ENCODE results near the gene PPP2R2C. TPM values are rescaled to one million over a fixed set of nuclear protein-coding genes. Genes with fewer than 3 reads are reported as not detected.

The PPP2R2C gene
- total and polyA plus RNA-seq, 10 of the 15 experiments (the other 5 are each of a cell fraction or from before 2014, with no cell fraction given), result 0.13 to 0.15 TPM; not detected in 8

DNA sequence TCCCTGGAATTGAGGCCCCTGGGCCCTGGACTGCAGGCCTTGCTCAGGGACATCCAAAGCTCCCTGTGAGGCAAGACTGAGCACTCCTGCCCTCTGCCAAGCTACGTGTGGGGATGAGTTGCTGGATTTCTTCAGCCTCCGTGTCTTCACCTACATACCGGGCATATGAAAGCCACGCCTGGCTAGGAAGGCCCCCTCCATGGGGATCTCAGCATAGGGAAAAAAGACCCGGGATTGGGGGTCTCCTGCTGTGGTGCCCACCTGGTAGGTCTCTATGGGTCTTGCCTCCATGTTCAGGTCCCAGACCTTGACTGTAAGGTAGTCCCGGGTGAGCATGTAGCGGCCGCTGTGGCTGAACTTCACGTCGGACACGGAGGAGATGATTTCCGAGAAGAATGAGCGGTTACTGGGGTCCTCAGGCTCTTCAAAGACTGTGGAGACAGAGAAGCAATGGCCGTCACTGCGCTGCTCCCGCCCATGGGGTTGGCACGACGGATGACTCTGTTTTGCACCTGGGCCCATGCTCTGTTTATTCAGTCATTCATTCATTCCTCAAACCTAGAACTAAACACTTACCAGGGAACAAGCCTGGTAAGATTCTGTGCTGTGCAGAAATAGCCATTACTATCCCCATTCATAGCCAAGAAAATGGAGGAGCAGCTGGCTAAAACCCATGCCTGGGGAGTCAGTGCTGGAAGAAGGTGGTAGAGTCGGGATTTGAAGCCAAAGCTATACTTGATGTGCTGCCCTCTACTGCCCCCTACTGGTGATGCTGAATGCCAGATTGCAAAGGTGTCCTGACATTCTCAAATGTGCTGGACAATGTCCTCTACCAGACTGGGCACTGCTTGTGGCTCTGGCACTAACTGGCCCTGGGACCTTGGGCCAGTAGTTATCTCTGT, 138.9 kb downstream of the PPP2R2C start:
- CTCF ChIA-PET, result interaction anchor here (1.0 to 20.1 kb wide), 7 partner anchors 10 to 336 kb away, joined by 3 to 469 read pairs (median 20); partner anchors contain the start of gene WFS1
- intact Hi-C loops (cut with micrococcal nuclease; ENCODE audit: unreplicated experiment), result no loop called here
- FAIRE-seq (no peak), ATAC-seq (no peak), DNase-seq (ENCODE audit: low read depth, low spot score) (no peak)
- Histone ChIP-seq H2AFZ (ENCODE audit: control insufficient read depth, low read depth, low read length) (no peak overlapping the region), H3K4me1 (ENCODE audit: control insufficient read depth, insufficient read depth, low read length) (no peaks in the 10 kb centered on the region; the same call in 1 of the 2 replicates), H3K79me2 (ENCODE audit: control insufficient read depth, insufficient read depth, low read length) (no peaks in the 10 kb centered on the region), H3K4me2 (ENCODE audit: control insufficient read depth, insufficient read depth) (no peak overlapping the region), H3K27me3 (replicated peaks in 1 of 2; ENCODE audit: control insufficient read depth in 2 of 2, insufficient read depth in 2 of 2, low read length in 1 of 2) (no peaks in the 10 kb centered on the region; a peak in 2 of 4 replicates), H3K36me3 (ENCODE audit: control insufficient read depth in 2 of 2, insufficient read depth in 2 of 2, low read length in 1 of 2) (no peaks in the 10 kb centered on the region), H3K9ac (ENCODE audit: control insufficient read depth, insufficient read depth, low read length) (no peak overlapping the region), H3K27ac (ENCODE audit: control insufficient read depth, insufficient read depth) (no peak overlapping the region), H4K20me1 (ENCODE audit: control insufficient read depth, insufficient read depth) (no peaks in the 10 kb centered on the region), H3K9me3 (replicated peaks; ENCODE audit: control insufficient read depth, insufficient read depth, low read length) (no peaks in the 10 kb centered on the region; the same call in 2 of the 3 replicates), H3K4me3 (no peak overlapping the region)
- POLR2A ChIA-PET, result no interaction called here
- BruUV-seq (replicated peaks), result no TSS peak
- SMC1A ChIA-PET (ENCODE audit: uncharacterized antibody, unreplicated experiment), result interaction anchor here (1.0 kb wide), 1 partner anchor 83 kb away, joined by 3 read pairs; no protein-coding TSS in a partner anchor
- 56% methylated on average over 19 of the region's 19 CpGs for WGBS (ENCODE audit: insufficient coverage, insufficient replicate concordance, low lambda C conversion rate, missing lambda C conversion rate)
- RAD21 ChIA-PET (ENCODE audit: unreplicated experiment), result interaction anchor here (8.5 kb wide), 1 partner anchor 83 kb away, joined by 222 read pairs; no protein-coding TSS in a partner anchor
- in situ Hi-C loops (cut with MboI), result no loop called here
- TF ChIP-seq, protein P1, sequence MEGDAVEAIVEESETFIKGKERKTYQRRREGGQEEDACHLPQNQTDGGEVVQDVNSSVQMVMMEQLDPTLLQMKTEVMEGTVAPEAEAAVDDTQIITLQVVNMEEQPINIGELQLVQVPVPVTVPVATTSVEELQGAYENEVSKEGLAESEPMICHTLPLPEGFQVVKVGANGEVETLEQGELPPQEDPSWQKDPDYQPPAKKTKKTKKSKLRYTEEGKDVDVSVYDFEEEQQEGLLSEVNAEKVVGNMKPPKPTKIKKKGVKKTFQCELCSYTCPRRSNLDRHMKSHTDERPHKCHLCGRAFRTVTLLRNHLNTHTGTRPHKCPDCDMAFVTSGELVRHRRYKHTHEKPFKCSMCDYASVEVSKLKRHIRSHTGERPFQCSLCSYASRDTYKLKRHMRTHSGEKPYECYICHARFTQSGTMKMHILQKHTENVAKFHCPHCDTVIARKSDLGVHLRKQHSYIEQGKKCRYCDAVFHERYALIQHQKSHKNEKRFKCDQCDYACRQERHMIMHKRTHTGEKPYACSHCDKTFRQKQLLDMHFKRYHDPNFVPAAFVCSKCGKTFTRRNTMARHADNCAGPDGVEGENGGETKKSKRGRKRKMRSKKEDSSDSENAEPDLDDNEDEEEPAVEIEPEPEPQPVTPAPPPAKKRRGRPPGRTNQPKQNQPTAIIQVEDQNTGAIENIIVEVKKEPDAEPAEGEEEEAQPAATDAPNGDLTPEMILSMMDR (IDR thresholded peaks at IDR 0.05 in 2 of 3, conservative IDR thresholded peaks at IDR 0.05 in 1 of 3; ENCODE audit: control insufficient read depth in 2 of 3, extremely low read depth in 1 of 3, insufficient read depth in 1 of 3, low read depth in 3 of 3, low read length in 3 of 3), result peak; percentile 14 to 59 (median 51); a peak in 4 of 6 replicates
- TF ChIP-seq NFXL1 (IDR thresholded peaks at IDR 0.05; ENCODE audit: borderline replicate concordance), result no peak
- TF ChIP-seq JUND (IDR thresholded peaks at IDR 0.05; ENCODE audit: low read depth, low read length), result no peak
- TF ChIP-seq RELA (IDR thresholded peaks at IDR 0.05; ENCODE audit: borderline replicate concordance, partially characterized antibody), result no peak
- TF ChIP-seq IKZF2 (IDR thresholded peaks at IDR 0.05), result no peak
- TF ChIP-seq PML (IDR thresholded peaks at IDR 0.05; ENCODE audit: low read length), result no peak
- no peak for TF ChIP-seq YY1 (IDR thresholded peaks at IDR 0.05; ENCODE audit: low read depth, low read length)
- TF ChIP-seq NFYA (IDR thresholded peaks at IDR 0.05; ENCODE audit: borderline replicate concordance, low read depth, low read length), result no peak
- 0 out of 2 replicates have a peak, but pooled peaks have one; percentile 5 for TF ChIP-seq RAD21 (IDR thresholded peaks at IDR 0.05; ENCODE audit: insufficient read depth, low read depth, low read length)
- TF ChIP-seq ZSCAN29 (IDR thresholded peaks at IDR 0.05), result no peak
- no peak for TF ChIP-seq ZNF24 (IDR thresholded peaks at IDR 0.05)

All from GM12878 (cell line).